ENCODE results near the gene RBMY1E. TPM values are rescaled to one million over a fixed set of nuclear protein-coding genes. Genes with fewer than 3 reads are reported as not detected.

The RBMY1E gene
- total RNA-seq = not detected in 2 replicates

GRCh38 chrY:21917932-21918331 is at the start of gene RBMY1E:
RBMY1E (minus strand) TSS chrY:21918032; CDS start chrY:21916054, 1,978 bp downstream.

GRCh38 chrY:21894426-21894825 is 23.4 kb downstream of the RBMY1E start, which contains the start of gene RBMY1D:
RBMY1D (minus strand) TSS chrY:21894526; CDS start chrY:21892513, 2,013 bp downstream.

Other genes with a start within 250 kb of the RBMY1E start
- not detected in 2 replicates for gene RBMY1D, start 23.5 kb downstream of the RBMY1E start, total RNA-seq